Smooth muscle cell (in vitro differentiated cells): Measurements from ENCODE around the gene LIMS2. TPM values are rescaled to one million over a fixed set of nuclear protein-coding genes. Genes with fewer than 3 reads are reported as not detected.

Experiments used
- DNase-seq: peaks from one replicate; lab custom pipeline; 2025; ENCODE audit not compliant: unreplicated experiment; lab: John Stamatoyannopoulos, UW
- H2AFZ ChIP-seq: fragments of 200-600 bp; sonication (generic); 2 replicates; pipeline ENCODE4 v1.6.0; 2016; ENCODE audit warnings: antibody characterized with exemption, low read depth, mild to moderate bottlenecking
- H3F3A ChIP-seq: fragments of 200-600 bp; sonication (generic); 2 replicates; pipeline ENCODE4 v1.6.0; 2017; ENCODE audit warnings: antibody characterized with exemption, low read depth
- H3K27ac ChIP-seq: fragments of 200-600 bp; sonication (generic); 2 replicates; pipeline ENCODE4 v1.5.1; 2016; ENCODE audit warnings: low read depth, mild to moderate bottlenecking
- H3K27me3 ChIP-seq: fragments of 200-600 bp; sonication (generic); 2 replicates; pipeline ENCODE4 v1.6.1; 2016; ENCODE audit warnings: low read depth, mild to moderate bottlenecking
- H3K36me3 ChIP-seq: fragments of 200-600 bp; sonication (generic); 2 replicates; pipeline ENCODE4 v1.5.1; 2016; ENCODE audit warnings: low read depth
- H3K4me1 ChIP-seq: fragments of 200-600 bp; sonication (generic); 2 replicates; pipeline ENCODE4 v1.5.1; 2016; ENCODE audit warnings: low read depth
- H3K4me2 ChIP-seq: fragments of 200-600 bp; sonication (generic); 2 replicates; pipeline ENCODE4 v1.6.0; 2016; ENCODE audit warnings: mild to moderate bottlenecking
- H3K4me3 ChIP-seq: fragments of 200-600 bp; sonication (generic); 2 replicates; pipeline ENCODE4 v1.5.1; 2016; ENCODE audit warnings: mild to moderate bottlenecking
- H3K79me2 ChIP-seq: fragments of 200-600 bp; sonication (generic); 2 replicates; pipeline ENCODE4 v1.6.0; 2016; ENCODE audit warnings: low read depth, mild to moderate bottlenecking
- H3K9ac ChIP-seq: fragments of 200-600 bp; sonication (generic); 2 replicates; pipeline ENCODE4 v1.6.0; 2016; ENCODE audit warnings: low read depth
- H3K9me3 ChIP-seq: fragments of 200-600 bp; sonication (generic); replicated peaks from 2 replicates; pipeline ENCODE4 v1.5.1; 2016; ENCODE audit warnings: low read depth
- H4K20me1 ChIP-seq: fragments of 200-600 bp; sonication (generic); 2 replicates; pipeline ENCODE4 v1.6.0; 2016; ENCODE audit warnings: low read depth
- WGBS: methylation state at CpG from one replicate; pipeline ENCODE4 v1.1.7; 2016; ENCODE audit warnings: low lambda C conversion rate; 5-methylcytosine and 5-hydroxymethylcytosine counted together
- polyA plus RNA-seq: library from polyadenylated mRNA; unstranded; fragments of >200 nt; fragmentation: Nextera tagmentation; extraction: Ambion mirVana; gene quantifications from 2 replicates; pipeline ENCODE4 v1.2.1, GENCODE V29; 2016
- total RNA-seq: library from RNA; depleted of rRNA; stranded (reverse); fragments of >200 nt; gene quantifications from 2 replicates; pipeline ENCODE4 v1.2.3, GENCODE V29; 2014
- TF ChIP-seq, protein P1 (sequence below): fragments of 200-600 bp; sonication (generic); IDR thresholded peaks from 2 replicates; pipeline ENCODE4 v1.5.1; 2017; ENCODE audit warnings: borderline replicate concordance, mild to moderate bottlenecking, antibody characterized with exemption; ENCODE audit not compliant: insufficient read depth, poor library complexity, severe bottlenecking

LIMS2 gene
- total and polyA plus RNA-seq, 2 experiments from 2014 or later = 8.4 to 22.3 TPM

DNA sequence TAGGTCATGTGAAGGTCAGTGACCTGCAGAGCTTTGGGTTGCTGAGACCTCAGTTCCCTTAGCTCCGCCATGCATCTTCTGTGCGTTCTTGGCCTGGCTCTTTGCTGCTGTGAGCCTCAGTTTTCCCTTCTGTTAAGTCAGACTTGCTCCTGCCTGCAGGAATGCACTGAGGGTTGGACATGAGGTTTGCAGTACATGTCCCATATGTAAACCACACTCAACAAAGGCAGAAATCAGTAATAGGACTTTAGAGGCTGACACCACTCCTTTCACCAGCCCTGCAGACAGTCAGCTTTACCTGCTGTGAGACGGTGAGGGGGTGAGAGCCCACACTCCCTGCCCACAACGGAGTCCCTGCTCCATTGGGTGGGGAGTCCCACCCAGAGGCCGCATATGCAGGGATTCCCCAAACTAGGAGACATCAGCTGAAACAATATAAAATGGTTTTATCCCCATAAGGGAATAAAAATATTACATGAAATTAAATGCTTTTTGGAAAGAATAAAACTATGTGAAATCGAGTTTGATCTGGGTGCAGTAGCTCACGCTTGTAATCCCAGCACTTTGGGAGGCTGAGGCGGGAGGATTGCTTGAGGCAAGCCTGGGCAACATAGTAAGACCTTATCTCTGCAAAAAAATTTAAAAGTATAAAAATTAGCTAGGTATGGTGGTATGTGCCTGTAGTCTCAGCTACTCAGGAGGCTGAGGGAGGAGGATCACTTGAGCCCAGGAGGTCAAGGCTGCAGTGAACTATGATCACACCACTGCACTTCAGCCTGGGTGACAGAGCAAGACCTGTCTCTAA, 84.7 kb downstream of the LIMS2 start:
- no peak overlapping the region for H3K27ac ChIP-seq
- DNase-seq = no peak
- no peaks in the 10 kb centered on the region for H4K20me1 ChIP-seq
- no peaks in the 10 kb centered on the region for H3K4me1 ChIP-seq
- H3F3A ChIP-seq = no peaks in the 10 kb centered on the region
- no peak overlapping the region for H3K4me2 ChIP-seq
- no peaks in the 10 kb centered on the region for H3K27me3 ChIP-seq
- no peaks in the 10 kb centered on the region for H3K36me3 ChIP-seq
- H3K9me3 ChIP-seq = no peaks in the 10 kb centered on the region
- 89% methylated on average over 8 of the region's 8 CpGs for WGBS
- H2AFZ ChIP-seq = no peak overlapping the region
- no peaks in the 10 kb centered on the region for H3K79me2 ChIP-seq
- TF ChIP-seq, protein P1, sequence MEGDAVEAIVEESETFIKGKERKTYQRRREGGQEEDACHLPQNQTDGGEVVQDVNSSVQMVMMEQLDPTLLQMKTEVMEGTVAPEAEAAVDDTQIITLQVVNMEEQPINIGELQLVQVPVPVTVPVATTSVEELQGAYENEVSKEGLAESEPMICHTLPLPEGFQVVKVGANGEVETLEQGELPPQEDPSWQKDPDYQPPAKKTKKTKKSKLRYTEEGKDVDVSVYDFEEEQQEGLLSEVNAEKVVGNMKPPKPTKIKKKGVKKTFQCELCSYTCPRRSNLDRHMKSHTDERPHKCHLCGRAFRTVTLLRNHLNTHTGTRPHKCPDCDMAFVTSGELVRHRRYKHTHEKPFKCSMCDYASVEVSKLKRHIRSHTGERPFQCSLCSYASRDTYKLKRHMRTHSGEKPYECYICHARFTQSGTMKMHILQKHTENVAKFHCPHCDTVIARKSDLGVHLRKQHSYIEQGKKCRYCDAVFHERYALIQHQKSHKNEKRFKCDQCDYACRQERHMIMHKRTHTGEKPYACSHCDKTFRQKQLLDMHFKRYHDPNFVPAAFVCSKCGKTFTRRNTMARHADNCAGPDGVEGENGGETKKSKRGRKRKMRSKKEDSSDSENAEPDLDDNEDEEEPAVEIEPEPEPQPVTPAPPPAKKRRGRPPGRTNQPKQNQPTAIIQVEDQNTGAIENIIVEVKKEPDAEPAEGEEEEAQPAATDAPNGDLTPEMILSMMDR = no peak
- H3K4me3 ChIP-seq = no peak overlapping the region
- H3K9ac ChIP-seq = no peak overlapping the region

DNA sequence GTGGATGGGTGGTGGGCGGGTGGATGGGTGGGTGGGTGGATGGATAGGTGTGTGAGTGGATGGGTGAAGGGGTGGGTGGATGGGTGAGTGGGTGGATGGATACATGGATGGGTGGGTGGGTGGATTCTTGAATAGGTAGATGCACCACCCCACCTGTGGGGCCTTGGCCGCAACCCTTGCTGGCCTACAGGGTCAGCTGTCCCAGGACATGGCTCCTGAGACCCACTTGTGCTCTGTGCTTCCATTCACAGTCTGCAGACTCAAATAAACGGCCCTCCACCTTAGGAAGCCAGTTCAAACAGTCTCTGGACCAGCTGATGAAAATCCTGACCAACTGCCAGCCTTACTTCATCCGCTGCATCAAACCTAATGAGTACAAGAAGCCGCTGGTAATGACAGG, 85.5 kb downstream of the LIMS2 start:
- H3K9ac ChIP-seq = no peak overlapping the region

DNA sequence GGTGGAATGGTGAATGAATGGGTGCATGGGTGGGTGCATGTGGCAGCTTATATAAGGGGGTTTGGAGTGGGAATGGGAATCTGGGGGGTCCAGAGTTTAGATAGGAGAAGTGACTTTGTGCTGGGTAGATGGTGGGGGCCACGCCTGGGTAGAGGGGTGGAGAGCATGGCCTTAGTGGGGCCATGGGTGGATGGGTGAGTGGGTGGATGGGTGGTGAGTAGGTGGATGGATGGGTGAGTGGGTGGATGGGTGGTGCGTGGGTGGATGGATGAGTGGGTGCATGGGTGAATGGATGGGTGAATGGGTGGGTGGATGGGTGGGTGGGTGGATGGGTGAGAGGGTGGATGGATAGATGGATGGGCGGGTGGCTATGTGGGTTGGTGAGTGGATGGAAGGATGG, 86.0 kb downstream of the LIMS2 start:
- Histone ChIP-seq H3K27ac (no peak overlapping the region), H3K79me2 (no peaks in the 10 kb centered on the region), H3K4me2 (no peak overlapping the region), H3K9ac (no peak overlapping the region), H3K36me3 (no peaks in the 10 kb centered on the region), H3K4me1 (no peaks in the 10 kb centered on the region), H4K20me1 (no peaks in the 10 kb centered on the region), H3K27me3 (no peaks in the 10 kb centered on the region), H3F3A (no peaks in the 10 kb centered on the region), H3K4me3 (no peak overlapping the region), H3K9me3 (no peaks in the 10 kb centered on the region), H2AFZ (no peak overlapping the region)
- WGBS = 80% methylated on average over 1 of the region's 3 CpGs
- DNase-seq = no peak
- TF ChIP-seq, protein P1 = no peak

More for the DNA sequence above, 85.5 kb downstream of the LIMS2 start:
- Histone ChIP-seq H3F3A (no peaks in the 10 kb centered on the region), H3K9me3 (no peaks in the 10 kb centered on the region), H3K4me1 (no peaks in the 10 kb centered on the region), H2AFZ (no peak overlapping the region), H3K36me3 (no peaks in the 10 kb centered on the region), H3K27me3 (no peaks in the 10 kb centered on the region), H3K4me3 (no peak overlapping the region), H3K4me2 (no peak overlapping the region), H3K79me2 (no peaks in the 10 kb centered on the region), H3K27ac (no peak overlapping the region), H4K20me1 (no peaks in the 10 kb centered on the region)
- DNase-seq = no peak
- TF ChIP-seq, protein P1 = no peak
- WGBS = 83% methylated on average over 3 of the region's 5 CpGs

Other genes with a start within 250 kb of the LIMS2 start
- gene IWS1, start 149.0 kb downstream of the LIMS2 start, total RNA-seq = 36.1 and 38.0 TPM in 2 replicates
- gene IWS1, start 149.0 kb downstream of the LIMS2 start, polyA plus RNA-seq = 31.2 and 48.5 TPM in 2 replicates
- gene MYO7B, start 139.8 kb downstream of the LIMS2 start, total RNA-seq = 0.04 and 0.09 TPM in 2 replicates
- gene MYO7B, start 139.8 kb downstream of the LIMS2 start, polyA plus RNA-seq = 0.35 TPM in 1 of 2 replicates, not detected in the other
- gene GPR17, start 29.4 kb downstream of the LIMS2 start, total RNA-seq = not detected in 2 replicates
- not detected in 2 replicates for gene GPR17, start 29.4 kb downstream of the LIMS2 start, polyA plus RNA-seq
- gene SFT2D3, start 26.0 kb upstream of the LIMS2 start, total RNA-seq = 7.0 and 7.3 TPM in 2 replicates
- gene SFT2D3, start 26.0 kb upstream of the LIMS2 start, polyA plus RNA-seq = not detected in 2 replicates
- gene WDR33, start 135.6 kb upstream of the LIMS2 start, total RNA-seq = 30.4 and 39.0 TPM in 2 replicates
- 43.3 and 43.7 TPM in 2 replicates for gene WDR33, start 135.6 kb upstream of the LIMS2 start, polyA plus RNA-seq
- 11.4 and 13.4 TPM in 2 replicates for gene POLR2D, start 182.6 kb upstream of the LIMS2 start, total RNA-seq
- 25.4 and 25.8 TPM in 2 replicates for gene POLR2D, start 182.6 kb upstream of the LIMS2 start, polyA plus RNA-seq
- gene AMMECR1L, start 210.4 kb upstream of the LIMS2 start, total RNA-seq = 13.8 and 14.7 TPM in 2 replicates
- 11.3 and 11.8 TPM in 2 replicates for gene AMMECR1L, start 210.4 kb upstream of the LIMS2 start, polyA plus RNA-seq